ENCODE measurements around the gene SLC25A48.

SLC25A48 gene

DNA sequence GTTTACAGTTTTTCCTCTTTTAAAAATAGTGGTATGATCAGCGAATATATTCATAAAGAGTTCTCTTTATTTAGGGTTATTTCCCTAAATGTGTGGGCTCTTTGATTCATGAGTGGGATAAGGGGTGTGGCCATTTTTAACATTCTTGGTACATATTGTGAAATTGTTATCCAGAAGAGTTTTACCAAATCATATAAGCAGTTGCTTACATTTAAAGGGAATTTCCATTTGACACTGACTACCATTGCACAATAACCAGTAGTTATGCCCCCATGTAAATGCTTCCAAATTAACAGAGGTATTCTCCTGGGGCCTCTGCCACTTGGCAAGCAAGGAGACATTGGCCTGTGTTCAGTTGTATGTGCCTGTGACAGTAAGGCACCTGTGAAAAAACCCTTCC lies 27.2 kb downstream of the SLC25A48 start:
- no peak for DNase-seq

- no peak for DNase-seq
Observed at GRCh38 chr5:135862086-135862485, 27.6 kb downstream of the SLC25A48 start.

DNA sequence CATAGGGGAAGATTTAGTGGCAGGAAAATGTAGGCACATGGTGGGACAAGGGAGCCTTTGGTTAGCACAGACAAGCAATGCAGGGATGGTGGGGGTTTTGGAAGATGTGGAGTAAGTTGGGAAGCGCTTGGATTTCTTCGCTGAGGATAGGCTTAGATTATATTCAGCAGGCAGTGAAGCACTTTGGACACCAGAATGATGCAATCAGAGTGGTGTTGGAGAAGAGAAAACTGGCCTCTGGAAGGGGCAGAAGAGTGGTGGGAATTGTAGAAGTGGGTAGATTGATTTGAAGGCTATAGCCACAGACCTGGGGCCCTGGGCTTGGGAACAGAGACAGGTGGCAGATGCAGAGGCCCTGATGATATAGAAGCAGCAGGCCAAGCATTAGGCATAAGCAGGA lies 28.3 kb downstream of the SLC25A48 start:
- no peak for DNase-seq

- DNase-seq = no peak
Observed at GRCh38 chr5:135864503-135865435, 30.3 kb downstream of the SLC25A48 start.

DNA sequence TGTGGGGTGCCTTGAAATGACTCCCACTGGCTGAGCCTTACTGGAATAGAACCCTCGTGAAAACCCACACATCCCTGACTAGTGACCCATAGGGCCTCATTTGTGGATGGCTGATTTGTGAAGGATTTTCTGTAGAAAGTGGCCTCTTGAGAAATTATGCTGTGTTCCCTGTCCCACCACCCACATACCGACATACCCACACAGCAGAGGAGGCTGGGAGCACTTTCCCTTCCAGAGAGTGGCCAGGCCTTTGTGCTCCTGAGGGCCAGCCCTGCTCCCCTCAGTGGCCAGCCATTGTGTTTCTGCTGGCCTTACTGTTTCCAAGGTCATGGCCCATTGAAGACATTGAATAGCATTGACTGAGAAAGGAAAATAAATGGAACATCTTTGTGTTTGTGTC lies 31.6 kb downstream of the SLC25A48 start:
- no peak for DNase-seq

- DNase-seq = no peak
Observed at GRCh38 chr5:135867599-135867998, 33.1 kb downstream of the SLC25A48 start.

GRCh38 chr5:135868681-135869080 lies 34.2 kb downstream of the SLC25A48 start:
- DNase-seq = no peak

DNA sequence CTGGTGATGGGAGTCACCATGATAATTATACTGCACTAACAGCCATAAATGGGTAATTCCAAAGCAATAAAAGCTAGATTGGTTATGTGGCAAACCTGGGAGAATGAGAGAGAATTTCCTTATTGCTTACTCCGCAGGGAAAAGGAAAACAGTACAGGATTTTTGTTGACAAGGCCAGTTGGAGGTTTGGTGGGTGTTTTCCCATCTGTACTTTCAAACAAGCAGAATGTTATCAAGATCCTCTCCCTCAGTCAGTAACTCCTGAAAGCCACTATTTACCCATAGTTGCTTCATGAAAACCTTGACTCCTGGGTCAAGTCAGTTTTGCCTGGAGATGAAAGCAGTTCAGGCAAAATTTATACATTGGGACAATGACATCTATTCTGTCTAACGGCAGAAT lies 34.8 kb downstream of the SLC25A48 start:
- DNase-seq = no peak

DNA sequence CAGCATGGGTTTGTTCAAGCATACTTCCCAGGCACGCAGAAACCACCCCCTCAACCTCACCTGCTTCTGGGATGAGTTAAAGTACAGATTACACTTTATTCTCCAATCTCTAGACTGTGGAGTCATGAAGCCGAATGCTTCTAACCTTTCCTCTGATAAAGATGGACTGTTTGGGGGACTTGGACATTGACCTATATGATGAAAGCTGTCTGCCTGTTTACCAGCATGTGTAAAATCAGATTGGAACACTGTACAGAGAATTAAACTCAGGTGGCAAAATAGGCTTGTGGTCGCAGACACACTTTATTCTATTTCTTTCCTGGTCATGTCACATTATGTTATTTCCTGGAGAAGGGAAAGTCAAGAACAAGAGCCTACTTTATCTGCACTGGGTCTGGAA lies 35.5 kb downstream of the SLC25A48 start:
- DNase-seq = no peak

GRCh38 chr5:135871268-135871915 lies 36.9 kb downstream of the SLC25A48 start:
- no peak for DNase-seq

DNA sequence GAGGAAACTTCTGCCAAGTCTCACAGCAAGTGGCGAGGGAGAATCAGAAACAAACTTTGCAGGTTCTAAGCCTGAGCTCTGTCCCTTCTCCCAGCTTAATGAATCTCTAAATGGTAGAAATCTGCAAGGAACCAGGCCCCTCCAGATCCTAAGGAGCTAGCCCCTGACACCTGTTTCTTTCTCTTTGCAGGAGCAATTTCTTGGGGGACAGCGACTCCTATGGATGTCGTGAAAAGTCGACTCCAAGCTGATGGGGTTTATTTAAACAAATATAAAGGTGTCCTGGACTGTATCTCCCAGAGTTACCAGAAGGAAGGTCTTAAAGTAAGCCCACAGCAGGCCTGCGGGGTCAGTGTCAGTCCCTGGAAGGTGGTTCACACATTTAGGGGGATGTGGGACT lies 39.4 kb downstream of the SLC25A48 start:
- DNase-seq = no peak

GRCh38 chr5:135874461-135874860 lies 40.0 kb downstream of the SLC25A48 start:
- no peak for DNase-seq

DNA sequence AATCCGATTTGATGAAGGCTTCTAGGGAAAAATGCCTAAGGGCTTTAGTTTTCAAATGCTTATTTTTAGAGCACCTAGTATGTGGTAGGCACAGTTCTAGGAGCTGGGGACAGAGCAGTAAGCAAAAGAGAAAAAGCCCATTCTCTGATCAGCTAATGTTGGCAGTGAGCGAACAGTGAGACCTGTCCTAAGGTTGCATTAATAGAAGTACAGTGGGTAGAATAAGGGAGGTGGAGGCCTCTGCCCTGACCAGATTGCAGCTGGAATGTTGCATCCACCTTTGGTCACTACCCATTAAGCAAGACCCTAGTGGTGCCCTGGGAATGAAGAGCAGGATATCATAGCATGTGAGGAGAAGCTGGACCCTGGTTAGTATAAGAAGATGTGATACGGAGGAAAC lies 41.1 kb downstream of the SLC25A48 start:
- no peak for DNase-seq

DNA sequence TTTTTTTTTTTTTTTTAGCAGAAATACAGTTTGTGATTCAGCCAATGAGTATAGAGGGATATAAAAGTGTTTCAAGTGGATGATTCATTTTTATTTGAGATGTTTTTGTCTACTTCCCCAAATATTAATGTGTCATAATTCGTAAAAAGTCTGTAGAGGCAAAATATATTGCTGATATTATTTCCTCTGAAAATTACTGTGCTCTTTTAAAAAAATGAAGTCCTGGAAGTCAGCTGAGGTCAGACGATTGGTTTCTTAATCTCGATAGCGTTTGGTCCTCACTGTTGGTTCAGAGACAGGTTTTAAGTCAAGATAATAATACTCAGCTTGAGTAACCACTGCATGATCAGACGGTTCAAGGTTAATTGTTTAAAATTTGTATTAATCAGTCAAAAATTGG lies 41.7 kb downstream of the SLC25A48 start:
- no peak for DNase-seq

DNA sequence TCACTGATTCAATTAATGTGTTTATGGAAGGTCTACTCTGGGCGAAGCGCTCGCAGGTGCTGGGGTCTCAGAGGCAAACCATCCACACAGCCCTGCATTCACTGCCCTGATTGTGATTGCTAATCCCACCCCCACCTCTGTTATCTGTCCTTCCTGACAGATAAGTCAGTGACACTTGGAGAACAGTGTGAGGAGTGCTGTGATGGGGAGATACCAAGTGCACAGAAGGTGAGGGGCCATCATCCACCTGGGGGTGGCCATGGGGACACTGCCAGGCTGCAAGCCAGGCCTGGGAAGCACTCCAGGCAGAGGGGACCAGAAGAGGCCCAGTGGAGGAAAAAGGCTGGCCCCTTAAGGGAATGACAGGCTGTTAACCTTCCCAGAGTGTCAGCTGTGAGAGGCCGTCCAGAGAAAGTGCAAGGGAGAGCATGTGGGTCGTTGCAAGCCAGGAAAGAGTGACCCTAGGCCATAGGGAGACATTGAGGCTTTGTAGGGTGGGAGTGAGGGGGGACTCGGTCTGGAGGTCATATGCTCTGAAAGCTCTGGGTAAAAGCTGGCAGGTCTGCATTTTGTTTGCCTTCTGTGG lies 43.2 kb downstream of the SLC25A48 start:
- DNase-seq = no peak

- DNase-seq = no peak
Observed at GRCh38 chr5:135878156-135878620, 43.7 kb downstream of the SLC25A48 start.

DNA sequence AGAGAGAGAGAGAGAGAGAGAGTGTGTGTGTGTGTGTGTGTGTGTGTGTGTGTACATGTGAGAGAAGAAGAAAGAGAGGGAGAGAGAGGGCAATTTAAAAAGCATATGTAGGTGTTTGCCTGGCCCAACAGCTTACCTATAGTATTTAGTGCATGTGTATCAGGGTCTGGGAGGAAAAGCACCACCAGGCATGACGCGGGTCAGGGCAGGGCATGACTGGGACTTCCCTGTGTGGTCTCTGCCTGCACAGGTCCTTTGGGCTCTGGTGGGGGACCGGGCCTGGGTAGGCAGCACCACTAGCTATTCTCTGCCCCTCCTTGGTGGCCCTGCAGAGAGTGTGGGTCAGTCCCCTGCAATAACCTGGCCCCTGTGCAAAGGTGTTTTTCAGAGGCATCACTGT lies 45.1 kb downstream of the SLC25A48 start:
- no peak for DNase-seq

DNA sequence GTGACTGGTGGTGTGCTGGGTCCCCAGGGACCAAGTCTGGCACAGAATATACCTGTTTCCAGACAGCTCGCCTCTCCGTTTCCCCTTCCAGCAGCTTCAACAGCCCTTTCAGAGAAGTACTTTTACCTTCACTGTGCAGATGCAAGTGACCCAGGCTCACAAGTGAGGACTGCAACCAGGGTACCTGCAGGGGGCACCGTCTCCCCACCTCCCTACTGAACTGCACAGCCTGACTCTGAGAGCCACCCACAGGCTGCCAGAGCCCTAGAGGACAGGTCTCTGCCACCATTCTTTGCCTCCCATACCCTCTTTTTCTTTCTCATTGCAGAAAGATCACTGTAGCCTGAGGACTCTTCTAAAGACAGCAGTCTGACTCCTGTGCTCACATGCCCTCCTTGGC lies 45.8 kb downstream of the SLC25A48 start:
- DNase-seq = no peak

DNA sequence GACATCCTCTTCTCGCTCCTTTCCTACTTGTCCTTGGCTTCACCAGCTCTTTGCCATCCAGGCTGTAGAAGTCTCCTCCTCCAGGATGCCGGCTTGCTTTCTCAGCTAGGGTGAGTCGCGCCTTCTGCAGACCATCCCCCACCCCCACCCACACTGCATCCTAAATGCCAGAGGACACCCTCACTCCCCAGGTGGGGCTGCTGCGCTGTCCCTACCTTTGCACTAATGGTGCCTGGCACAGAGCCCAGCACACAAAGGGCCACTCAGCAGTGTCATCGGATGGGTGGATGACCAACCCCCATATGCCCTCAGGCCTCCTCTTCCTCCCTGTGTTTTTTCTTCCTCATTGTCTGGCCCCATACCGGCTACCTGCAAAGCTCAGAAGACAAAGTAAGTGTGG lies 46.3 kb downstream of the SLC25A48 start:
- DNase-seq = no peak

- DNase-seq = no peak
Observed at GRCh38 chr5:135881244-135881643, 46.8 kb downstream of the SLC25A48 start.

- no peak for DNase-seq
Observed at GRCh38 chr5:135881819-135882218, 47.4 kb downstream of the SLC25A48 start.

- DNase-seq = no peak
Observed at GRCh38 chr5:135883026-135883425, 48.6 kb downstream of the SLC25A48 start.

DNA sequence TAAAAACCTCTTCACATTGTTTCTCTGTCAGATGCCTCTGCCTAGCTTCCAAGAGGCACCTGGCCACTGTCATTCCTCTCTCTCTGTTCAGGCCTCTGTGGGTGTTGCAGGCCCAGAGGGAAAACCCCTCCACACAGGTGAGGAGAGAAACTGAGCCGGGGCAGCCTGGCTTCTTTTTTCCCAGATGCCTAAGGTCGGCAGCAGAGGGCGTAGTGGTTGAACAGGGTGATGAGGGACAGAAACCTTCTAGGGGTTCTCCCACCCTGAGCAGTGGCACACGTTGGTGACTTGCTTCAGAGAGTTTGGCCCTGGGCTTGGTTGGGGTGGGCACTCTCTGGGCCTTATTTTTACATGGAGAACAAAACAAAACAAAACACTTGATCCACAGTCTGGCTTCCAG lies 49.0 kb downstream of the SLC25A48 start:
- DNase-seq = no peak

DNA sequence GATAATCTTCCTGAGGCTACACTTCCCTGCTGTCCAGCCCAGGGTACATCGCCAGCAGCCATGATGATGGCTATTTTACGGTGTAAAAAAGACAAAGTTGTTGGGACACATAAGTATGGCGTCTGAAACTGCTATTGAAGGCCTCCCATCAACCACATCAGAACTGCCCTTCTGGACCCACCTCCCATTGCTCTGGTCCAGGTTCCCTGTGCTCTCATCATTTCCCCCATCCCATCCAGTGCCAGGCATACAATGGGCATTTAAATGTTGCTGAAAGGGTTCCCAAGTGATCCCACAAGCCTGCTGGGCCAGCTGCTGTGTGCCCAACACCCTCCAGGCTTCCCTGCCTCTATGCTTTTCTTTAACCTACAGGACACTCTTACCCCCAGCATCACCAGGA lies 50.6 kb downstream of the SLC25A48 start:
- DNase-seq = no peak

Data from activated CD4-positive, alpha-beta T cell treated with anti-CD3 and anti-CD28 coated beads, Interleukin-2, amount 50 U/mL, for 4 hours (primary cell).